A549 treated with dexamethasone at 1 μM for 4 hours (cell line): ENCODE data around the gene CAV2. TPM values are rescaled to one million over a fixed set of nuclear protein-coding genes. Genes with fewer than 3 reads are reported as not detected.

Source experiments
- total RNA-seq: library from RNA; stranded (reverse); fragments of 200-300 nt; extraction: Qiagen RNA extraction; gene quantifications from 5 replicates; pipeline ENCODE4 v1.2.3, GENCODE V29; 2022

Gene CAV2
- total RNA-seq = 168 to 193 TPM (median 191 TPM) in 5 replicates

GRCh38 chr7:116499168-116500077 is at the start of gene CAV2:
CAV2 (plus strand) TSS chr7:116499738; CDS start chr7:116499782, 44 bp downstream.

GRCh38 chr7:116524609-116525297 is 25.2 kb downstream of the CAV2 start, which contains the start of gene CAV1:
CAV1 (plus strand) TSS chr7:116525036; CDS start chr7:116525063, 27 bp downstream.

Other genes starting within 250 kb of the CAV2 start
- 574 to 718 TPM (median 675 TPM) in 5 replicates for gene CAV1, start 25.3 kb downstream of the CAV2 start, total RNA-seq
- 68.4 to 99.2 TPM (median 83.8 TPM) in 5 replicates for gene MET, start 172.5 kb downstream of the CAV2 start, total RNA-seq